ENCODE measurements around the gene YWHAG. TPM values are rescaled to one million over a fixed set of nuclear protein-coding genes. Genes with fewer than 3 reads are reported as not detected.
A peak's percentile ranks its signal among the peaks of the same experiment; 100 is the strongest.

YWHAG gene
- total RNA-seq: 10 to 100 TPM; 23.3 to 55.7 (median 38.9) TPM
- polyA plus RNA-seq: 10 to 100 TPM; 15.7 to 30.9 TPM

GRCh38 chr7:76358481-76359110 lies at the start of gene YWHAG:
YWHAG (minus strand) TSS chr7:76358991; CDS start chr7:76358808, 183 bp downstream.
- peaks cover 5 to 24% (median 16%) of the 10 kb centered on the region in 3 donors for H3K4me1 ChIP-seq

DNA sequence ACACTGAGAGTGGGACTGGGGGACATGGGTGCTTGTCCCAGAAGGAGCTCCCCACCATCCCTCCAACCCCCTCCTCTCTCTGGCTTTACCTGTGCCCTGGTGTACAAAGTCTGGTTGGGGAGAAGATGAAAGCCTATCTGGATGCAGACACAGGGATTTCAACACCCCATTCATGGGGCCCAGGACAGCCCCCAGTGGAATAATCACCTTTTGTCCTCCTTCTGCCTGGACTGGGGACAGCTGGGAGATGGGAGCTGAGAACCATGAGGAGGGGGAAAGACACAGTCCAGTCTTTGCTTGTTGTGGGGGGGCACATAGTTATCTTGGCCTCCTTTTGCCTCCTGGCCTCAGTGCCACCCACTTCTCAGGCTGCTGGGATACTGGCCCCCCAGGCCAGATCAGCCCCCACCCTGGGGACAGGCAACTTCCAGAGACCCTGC lies 49.4 kb upstream of the YWHAG start:
- Histone ChIP-seq H3K36me3 (no peaks in the 10 kb centered on the region), H3K27me3 (no peaks in the 10 kb centered on the region), H3K4me3 (no peak overlapping the region), H3K4me1 (no peaks in the 10 kb centered on the region), H3K9me3 (no peaks in the 10 kb centered on the region), H3K27ac (no peak overlapping the region)
- TF ChIP-seq, protein P1, sequence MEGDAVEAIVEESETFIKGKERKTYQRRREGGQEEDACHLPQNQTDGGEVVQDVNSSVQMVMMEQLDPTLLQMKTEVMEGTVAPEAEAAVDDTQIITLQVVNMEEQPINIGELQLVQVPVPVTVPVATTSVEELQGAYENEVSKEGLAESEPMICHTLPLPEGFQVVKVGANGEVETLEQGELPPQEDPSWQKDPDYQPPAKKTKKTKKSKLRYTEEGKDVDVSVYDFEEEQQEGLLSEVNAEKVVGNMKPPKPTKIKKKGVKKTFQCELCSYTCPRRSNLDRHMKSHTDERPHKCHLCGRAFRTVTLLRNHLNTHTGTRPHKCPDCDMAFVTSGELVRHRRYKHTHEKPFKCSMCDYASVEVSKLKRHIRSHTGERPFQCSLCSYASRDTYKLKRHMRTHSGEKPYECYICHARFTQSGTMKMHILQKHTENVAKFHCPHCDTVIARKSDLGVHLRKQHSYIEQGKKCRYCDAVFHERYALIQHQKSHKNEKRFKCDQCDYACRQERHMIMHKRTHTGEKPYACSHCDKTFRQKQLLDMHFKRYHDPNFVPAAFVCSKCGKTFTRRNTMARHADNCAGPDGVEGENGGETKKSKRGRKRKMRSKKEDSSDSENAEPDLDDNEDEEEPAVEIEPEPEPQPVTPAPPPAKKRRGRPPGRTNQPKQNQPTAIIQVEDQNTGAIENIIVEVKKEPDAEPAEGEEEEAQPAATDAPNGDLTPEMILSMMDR (IDR thresholded peaks at IDR 0.05): no peak
- intact Hi-C loops (cut with DNase I): no loop called here
- DNase-seq (no peak), FAIRE-seq (no peak), ATAC-seq (no peak)

More at GRCh38 chr7:76358481-76359110, at the start of gene YWHAG:
- Histone ChIP-seq H3K36me3 (no peaks in the 10 kb centered on the region), H3K27me3 (no peaks in the 10 kb centered on the region), H3K4me3 (peak within 1 kb of the TSS; percentile 71 to 95 (median 95)), H3K9me3 (no peaks in the 10 kb centered on the region), H3K27ac (peak within 1 kb of the TSS; percentile 98 to 100 (median 99))
- DNase-seq: peak; percentile 82 to 98 (median 92)
- TF ChIP-seq, protein P1 (IDR thresholded peaks at IDR 0.05): no peak
- intact Hi-C loops (cut with DNase I): loop anchor here in 1 of 3 donors (5.0 kb wide), 1 partner anchor 36 kb away; no protein-coding TSS in a partner anchor
- FAIRE-seq: no peak
- peak; percentile 87 to 92 (median 91) for ATAC-seq
- 0 to 1% methylated on average over 43 to 80 of the region's 80 CpGs for WGBS, 2 donors

DNA sequence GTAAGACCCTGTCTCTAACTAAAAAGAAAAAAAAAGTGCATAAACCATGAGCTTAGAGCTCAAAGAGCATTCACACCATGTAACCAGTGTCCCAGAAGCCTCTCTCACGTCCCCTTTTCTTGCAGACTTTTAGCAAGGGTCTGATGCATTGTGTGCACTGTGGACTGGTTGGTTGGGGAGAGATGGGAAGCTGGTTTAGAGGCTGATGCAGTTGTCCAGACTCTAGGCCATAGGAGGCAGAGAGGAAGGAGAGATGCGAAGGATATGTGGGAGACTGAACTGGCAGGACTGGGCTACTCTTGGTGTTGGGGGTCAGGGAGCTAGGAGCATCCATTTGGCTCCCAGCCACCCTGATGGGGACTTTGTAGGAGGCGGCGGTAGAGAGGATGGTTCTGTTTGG lies 48.9 kb upstream of the YWHAG start:
- no peak for FAIRE-seq
- Histone ChIP-seq H3K27ac (no peak overlapping the region), H3K4me1 (no peaks in the 10 kb centered on the region), H3K9me3 (no peaks in the 10 kb centered on the region), H3K27me3 (no peaks in the 10 kb centered on the region), H3K36me3 (no peaks in the 10 kb centered on the region), H3K4me3 (no peak overlapping the region)
- TF ChIP-seq, protein P1 (IDR thresholded peaks at IDR 0.05): no peak
- WGBS, 2 donors: 73 to 92% methylated on average over 4 of the region's 4 CpGs
- intact Hi-C loops (cut with DNase I): no loop called here
- DNase-seq: no peak
- no peak for ATAC-seq

- FAIRE-seq: no peak
- DNase-seq: no peak
- H3K27ac ChIP-seq: no peak overlapping the region
- no peaks in the 10 kb centered on the region for H3K36me3 ChIP-seq
- no peaks in the 10 kb centered on the region for H3K9me3 ChIP-seq
- H3K4me1 ChIP-seq: no peaks in the 10 kb centered on the region
- no peak for ATAC-seq
- no peak overlapping the region for H3K4me3 ChIP-seq
- intact Hi-C loops (cut with DNase I): no loop called here
- H3K27me3 ChIP-seq: no peaks in the 10 kb centered on the region
- 92 to 94% methylated on average over 9 of the region's 9 CpGs for WGBS, 2 donors
- TF ChIP-seq, protein P1 (IDR thresholded peaks at IDR 0.05): no peak
These were observed 46.9 kb upstream of the YWHAG start for GRCh38 chr7:76405738-76406137.

All from pancreas (tissue), 10 donors.